Left ventricle myocardium inferior (tissue), 1 donor: ENCODE results near the gene CSTF2T. TPM values are rescaled to one million over a fixed set of nuclear protein-coding genes. Genes with fewer than 3 reads are reported as not detected.
A peak's percentile ranks its signal among the peaks of the same experiment; 100 is the strongest.

Source experiments
- DNase-seq: peaks from one replicate; pipeline ENCODE4 v3.0.0-alpha.2; 2020
- H3K27ac ChIP-seq: fragments of 200-600 bp; replicated peaks from 2 replicates; pipeline ENCODE4 v1.8.0; 2021
- H3K27me3 ChIP-seq: fragments of 200-600 bp; 2 replicates; pipeline ENCODE4 v1.8.0; 2021; ENCODE audit warnings: low read depth
- H3K36me3 ChIP-seq: fragments of 200-600 bp; 2 replicates; pipeline ENCODE4 v1.8.0; 2021
- H3K4me1 ChIP-seq: fragments of 200-600 bp; 2 replicates; pipeline ENCODE4 v1.8.0; 2021
- H3K4me3 ChIP-seq: fragments of 200-600 bp; 2 replicates; pipeline ENCODE4 v1.8.0; 2021; ENCODE audit warnings: mild to moderate bottlenecking, moderate library complexity
- H3K9me3 ChIP-seq: fragments of 200-600 bp; replicated peaks from 2 replicates; pipeline ENCODE4 v1.8.0; 2021
- intact Hi-C: fragments of 100-400 bp; cut with micrococcal nuclease; formaldehyde crosslinking; loops from one replicate; pipeline ENCODE4 v1.11.0; 2022
- total RNA-seq: library from RNA; stranded (reverse); fragmentation: NEBNext Ultra II Directional; extraction: Animal tissue kit (Norgen Biotek cat#: 25700); gene quantifications from one replicate; pipeline ENCODE4 v1.2.1, GENCODE V29; 2021
- TF ChIP-seq, protein P1 (sequence below): fragments of 200-600 bp; IDR thresholded peaks from 2 replicates; pipeline ENCODE4 v1.8.0; 2021; ENCODE audit warnings: antibody characterized with exemption, mild to moderate bottlenecking, borderline replicate concordance
- donor health status: DM: no; HTN: yes; CAD: no; lungs with severe emphysema.

The CSTF2T gene
- total RNA-seq, 1 donor from 2014 or later: 21.7 TPM

GRCh38 chr10:51687296-51687695, 12.1 kb downstream of the CSTF2T start:
- DNase-seq: no peak
- no peaks in the 10 kb centered on the region for H3K36me3 ChIP-seq
- peaks cover 15% of the 10 kb centered on the region for H3K4me1 ChIP-seq

GRCh38 chr10:51685768-51686167, 13.6 kb downstream of the CSTF2T start:
- Histone ChIP-seq H3K9me3 (no peaks in the 10 kb centered on the region), H3K36me3 (no peaks in the 10 kb centered on the region), H3K27ac (no peak overlapping the region), H3K4me3 (no peak overlapping the region), H3K4me1 (peaks cover 18% of the 10 kb centered on the region), H3K27me3 (no peaks in the 10 kb centered on the region)
- no peak for DNase-seq
- intact Hi-C loops: no loop called here
- TF ChIP-seq, protein P1, sequence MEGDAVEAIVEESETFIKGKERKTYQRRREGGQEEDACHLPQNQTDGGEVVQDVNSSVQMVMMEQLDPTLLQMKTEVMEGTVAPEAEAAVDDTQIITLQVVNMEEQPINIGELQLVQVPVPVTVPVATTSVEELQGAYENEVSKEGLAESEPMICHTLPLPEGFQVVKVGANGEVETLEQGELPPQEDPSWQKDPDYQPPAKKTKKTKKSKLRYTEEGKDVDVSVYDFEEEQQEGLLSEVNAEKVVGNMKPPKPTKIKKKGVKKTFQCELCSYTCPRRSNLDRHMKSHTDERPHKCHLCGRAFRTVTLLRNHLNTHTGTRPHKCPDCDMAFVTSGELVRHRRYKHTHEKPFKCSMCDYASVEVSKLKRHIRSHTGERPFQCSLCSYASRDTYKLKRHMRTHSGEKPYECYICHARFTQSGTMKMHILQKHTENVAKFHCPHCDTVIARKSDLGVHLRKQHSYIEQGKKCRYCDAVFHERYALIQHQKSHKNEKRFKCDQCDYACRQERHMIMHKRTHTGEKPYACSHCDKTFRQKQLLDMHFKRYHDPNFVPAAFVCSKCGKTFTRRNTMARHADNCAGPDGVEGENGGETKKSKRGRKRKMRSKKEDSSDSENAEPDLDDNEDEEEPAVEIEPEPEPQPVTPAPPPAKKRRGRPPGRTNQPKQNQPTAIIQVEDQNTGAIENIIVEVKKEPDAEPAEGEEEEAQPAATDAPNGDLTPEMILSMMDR: no peak

More at GRCh38 chr10:51687296-51687695, 12.1 kb downstream of the CSTF2T start:
- Histone ChIP-seq H3K27me3 (no peaks in the 10 kb centered on the region), H3K4me3 (no peak overlapping the region), H3K9me3 (no peaks in the 10 kb centered on the region), H3K27ac (no peak overlapping the region)
- intact Hi-C loops: no loop called here
- TF ChIP-seq, protein P1: no peak

DNA sequence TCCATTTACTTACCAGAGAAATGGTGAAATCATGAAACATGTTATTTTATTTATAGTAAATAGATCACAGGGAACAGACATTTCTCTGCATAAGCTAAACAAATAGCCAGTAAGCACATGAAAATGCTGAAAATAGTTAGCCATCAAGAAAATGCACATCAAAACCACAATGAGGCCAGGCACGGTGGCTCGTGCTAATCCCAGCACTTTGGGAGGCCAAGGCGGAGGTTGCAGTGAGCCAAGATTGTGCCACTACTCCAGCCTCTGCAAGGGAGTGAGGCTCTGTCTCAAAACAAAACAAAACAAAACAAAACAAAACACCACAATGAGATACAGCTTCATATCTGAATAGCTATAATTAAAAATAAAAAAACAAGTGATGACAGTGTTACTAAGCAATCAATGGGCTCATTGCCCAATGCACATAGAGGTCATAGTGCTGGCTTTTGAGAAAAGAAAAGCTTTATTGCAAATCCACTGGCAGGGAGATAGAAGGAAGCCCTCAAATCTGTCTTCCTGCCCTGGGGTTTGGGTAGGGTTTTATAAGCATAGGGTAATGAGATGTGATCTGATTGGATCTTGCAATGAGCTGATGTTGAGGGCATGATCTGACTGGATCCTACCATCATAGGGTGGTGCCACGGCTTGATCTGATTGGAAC, 16.2 kb downstream of the CSTF2T start:
- no peak for DNase-seq
- Histone ChIP-seq H3K27ac (peak overlapping the region; percentile 17), H3K4me1 (peaks cover 18% of the 10 kb centered on the region), H3K4me3 (no peak overlapping the region), H3K36me3 (no peaks in the 10 kb centered on the region), H3K9me3 (no peaks in the 10 kb centered on the region), H3K27me3 (no peaks in the 10 kb centered on the region)
- TF ChIP-seq, protein P1: no peak
- intact Hi-C loops: no loop called here

DNA sequence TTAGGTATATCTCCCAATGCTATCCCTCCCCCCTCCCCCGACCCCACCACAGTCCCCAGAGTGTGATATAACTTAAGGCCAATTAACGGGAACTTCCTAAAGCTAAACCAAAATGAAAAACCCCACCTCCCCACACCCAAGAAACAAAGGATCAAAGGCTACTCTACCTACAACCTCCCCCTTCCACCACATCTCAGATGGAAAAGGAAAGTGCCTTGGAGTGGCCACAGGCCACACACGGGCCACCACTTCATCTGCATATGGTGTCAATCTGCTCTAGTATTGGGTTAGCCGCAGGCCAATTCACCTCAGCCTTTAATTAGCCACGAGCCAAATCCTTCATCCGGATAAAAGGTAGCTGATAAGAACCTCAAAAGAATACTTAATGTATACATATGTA, 19.6 kb downstream of the CSTF2T start:
- Histone ChIP-seq H3K4me3 (no peak overlapping the region), H3K36me3 (no peaks in the 10 kb centered on the region), H3K4me1 (peaks cover 18% of the 10 kb centered on the region), H3K9me3 (no peaks in the 10 kb centered on the region), H3K27me3 (no peaks in the 10 kb centered on the region), H3K27ac (no peak overlapping the region)
- DNase-seq: no peak
- intact Hi-C loops: no loop called here
- TF ChIP-seq, protein P1: no peak

DNA sequence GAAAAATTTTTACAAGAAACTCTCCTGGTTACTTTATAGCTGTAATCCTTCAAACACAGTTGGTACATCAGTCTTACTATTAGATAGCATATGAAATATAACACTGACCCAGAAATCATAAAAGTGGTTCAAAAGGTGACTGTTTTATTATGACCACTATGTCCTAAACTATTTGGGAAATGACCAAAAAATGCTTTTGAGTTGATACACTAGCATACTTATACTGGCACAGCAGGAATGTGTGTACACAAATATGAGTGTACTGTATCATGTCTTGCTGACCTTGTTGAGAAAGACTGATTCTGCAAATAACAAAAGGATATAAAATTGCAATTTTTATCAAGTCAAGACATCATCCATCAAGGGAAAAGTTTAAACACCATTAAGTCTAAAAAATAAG, 24.3 kb downstream of the CSTF2T start:
- no peak overlapping the region for H3K27ac ChIP-seq
- TF ChIP-seq, protein P1: no peak

More for the DNA sequence above, 24.3 kb downstream of the CSTF2T start:
- Histone ChIP-seq H3K27me3 (no peaks in the 10 kb centered on the region), H3K9me3 (peaks cover 15% of the 10 kb centered on the region), H3K4me1 (no peaks in the 10 kb centered on the region), H3K4me3 (no peak overlapping the region), H3K36me3 (no peaks in the 10 kb centered on the region)
- intact Hi-C loops: no loop called here
- DNase-seq: no peak
